Stimulated activated CD4-positive, alpha-beta T cell treated with anti-CD3 and anti-CD28 coated beads, Interleukin-1b, Interleukin-23, amount 100 ng/mL, for 24 hours (primary cell): ENCODE measurements around the gene ARID3C.
A peak's percentile ranks its signal among the peaks of the same experiment; 100 is the strongest.

Source experiments
- DNase-seq, 4 experiments: peaks; one replicate each; pipeline ENCODE4 v3.0.0-alpha.2; 2020; ENCODE audit warnings: low read depth in 4 of 4, low spot score in 1 of 4

Gene ARID3C

GRCh38 chr9:34599546-34599945 lies 29.3 kb downstream of the ARID3C start:
- no peak for DNase-seq

- DNase-seq = no peak
Measured at GRCh38 chr9:34594177-34594576, 34.7 kb downstream of the ARID3C start.

GRCh38 chr9:34592895-34593601 lies 35.8 kb downstream of the ARID3C start:
- DNase-seq = no peak

- no peak for DNase-seq
Measured at GRCh38 chr9:34591917-34592866, 36.7 kb downstream of the ARID3C start.

- DNase-seq = peak; percentile 62 to 77 (median 70)
Measured at GRCh38 chr9:34591248-34591916, 37.5 kb downstream of the ARID3C start.

- DNase-seq = no peak
Measured at GRCh38 chr9:34590381-34591247, 38.3 kb downstream of the ARID3C start.

GRCh38 chr9:34589636-34590380 lies 39.1 kb downstream of the ARID3C start, which contains the start of gene CNTFR:
Gene CNTFR, minus strand, starts transcription at chr9:34589724. Its CDS starts 20,743 bp downstream, at chr9:34568981.
- DNase-seq = no peak

GRCh38 chr9:34588671-34589635 lies 39.9 kb downstream of the ARID3C start:
- no peak for DNase-seq

GRCh38 chr9:34587271-34587670 lies 41.6 kb downstream of the ARID3C start:
- DNase-seq = no peak

- no peak for DNase-seq
Measured at GRCh38 chr9:34585946-34586669, 42.8 kb downstream of the ARID3C start.

- no peak for DNase-seq
Measured at GRCh38 chr9:34584970-34585369, 43.9 kb downstream of the ARID3C start.

- DNase-seq = no peak
Measured at GRCh38 chr9:34582787-34583186, 46.1 kb downstream of the ARID3C start.

GRCh38 chr9:34581318-34581717 lies 47.5 kb downstream of the ARID3C start:
- no peak for DNase-seq

- DNase-seq = no peak
Measured at GRCh38 chr9:34580358-34580757, 48.5 kb downstream of the ARID3C start.

GRCh38 chr9:34579808-34580163 lies 49.1 kb downstream of the ARID3C start:
- DNase-seq = no peak

GRCh38 chr9:34579104-34579807 lies 49.6 kb downstream of the ARID3C start:
- DNase-seq = no peak

- no peak for DNase-seq
Measured at GRCh38 chr9:34578241-34579103, 50.4 kb downstream of the ARID3C start.
